SK-N-SH treated with all-trans-retinoic acid at 6 μM for 48 hours (cell line): ENCODE data around the gene DNTT.
"Not testable (repeated sequence)": the region's sequence is repeated elsewhere in the genome, so short reads cannot be mapped to it uniquely, and the experiment has no call there.

Experiments
- ATAC-seq: fragments of 200-7000 bp; cut with Tn5 transposase; 3 replicates; pipeline ENCODE4 v1.9.1; 2020; ENCODE audit warnings: mild to moderate bottlenecking, moderate library complexity
- ARNTL ChIP-seq: fragments of 450-650 bp; formaldehyde crosslinking; IDR thresholded peaks from 2 replicates; pipeline ENCODE4 v1.5.0; 2020; ENCODE audit warnings: low read depth, mild to moderate bottlenecking, moderate library complexity, borderline replicate concordance
- BACH2 ChIP-seq: fragments of 250-450 bp; sonication (Bioruptor Pico); IDR thresholded peaks from 2 replicates; pipeline ENCODE4 v1.9.0; 2021; ENCODE audit warnings: mild to moderate bottlenecking, borderline replicate concordance
- CSDC2 ChIP-seq: fragments of 250-450 bp; sonication (Bioruptor Pico); IDR thresholded peaks from 2 replicates; pipeline ENCODE4 v1.5.0; 2020; ENCODE audit warnings: mild to moderate bottlenecking, moderate library complexity
- CSRNP3 ChIP-seq: fragments of 250-450 bp; sonication (Bioruptor Pico); IDR thresholded peaks from 2 replicates; pipeline ENCODE4 v1.5.1; 2021; ENCODE audit warnings: mild to moderate bottlenecking, moderate library complexity
- ESRRG ChIP-seq: fragments of 250-450 bp; sonication (Bioruptor Pico); IDR thresholded peaks from 2 replicates; pipeline ENCODE4 v1.6.1; 2021; ENCODE audit warnings: mild to moderate bottlenecking
- ISL1 ChIP-seq: fragments of 250-450 bp; sonication (Bioruptor Pico); IDR thresholded peaks from 2 replicates; pipeline ENCODE4 v2.1.2; 2022; ENCODE audit warnings: mild to moderate bottlenecking, moderate library complexity
- OSR1 ChIP-seq: fragments of 250-450 bp; sonication (Bioruptor Pico); IDR thresholded peaks from 2 replicates; pipeline ENCODE4 v1.8.0; 2022; ENCODE audit warnings: moderate library complexity, mild to moderate bottlenecking, inconsistent platforms
- PPARA ChIP-seq: fragments of 250-450 bp; sonication (Bioruptor Pico); IDR thresholded peaks from 2 replicates; pipeline ENCODE4 v1.5.0; 2020; ENCODE audit warnings: mild to moderate bottlenecking, borderline replicate concordance
- RARB ChIP-seq: fragments of 250-450 bp; sonication (Bioruptor Pico); IDR thresholded peaks from 2 replicates; pipeline ENCODE4 v1.8.0; 2021; ENCODE audit warnings: mild to moderate bottlenecking, moderate library complexity
- SNAI2 ChIP-seq: fragments of 250-450 bp; sonication (Bioruptor Pico); IDR thresholded peaks from 2 replicates; pipeline ENCODE4 v1.5.0; 2020; ENCODE audit warnings: mild to moderate bottlenecking, moderate library complexity
- TCF4 ChIP-seq: fragments of 250-450 bp; sonication (Bioruptor Pico); IDR thresholded peaks from 2 replicates; pipeline ENCODE4 v1.8.0; 2021; ENCODE audit warnings: mild to moderate bottlenecking, moderate library complexity, borderline replicate concordance
- TOX ChIP-seq: fragments of 250-450 bp; sonication (Bioruptor Pico); IDR thresholded peaks from 2 replicates; pipeline ENCODE4 v1.8.0; 2021; ENCODE audit warnings: mild to moderate bottlenecking, moderate library complexity, borderline replicate concordance
- TSHZ2 ChIP-seq: fragments of 250-450 bp; sonication (Bioruptor Pico); IDR thresholded peaks from 2 replicates; pipeline ENCODE4 v1.5.0; 2020; ENCODE audit warnings: mild to moderate bottlenecking, moderate library complexity
- ZC3H10 ChIP-seq: fragments of 250-450 bp; sonication (Bioruptor Pico); IDR thresholded peaks from 2 replicates; pipeline ENCODE4 v1.5.1; 2021; ENCODE audit warnings: mild to moderate bottlenecking, moderate library complexity
- ZFP30 ChIP-seq: fragments of 450-650 bp; formaldehyde crosslinking; IDR thresholded peaks from 2 replicates; pipeline ENCODE4 v1.5.0; 2022; ENCODE audit warnings: mild to moderate bottlenecking, moderate library complexity
- ZNF565 ChIP-seq: fragments of 450-650 bp; formaldehyde crosslinking; conservative IDR thresholded peaks from 2 replicates; pipeline ENCODE4 v1.5.0; 2020; ENCODE audit warnings: low read depth, mild to moderate bottlenecking, moderate library complexity
- ZNF70 ChIP-seq: fragments of 450-650 bp; formaldehyde crosslinking; IDR thresholded peaks from 2 replicates; pipeline ENCODE4 v1.5.0; 2020; ENCODE audit warnings: mild to moderate bottlenecking, moderate library complexity
- ZNF8 ChIP-seq: fragments of 450-650 bp; formaldehyde crosslinking; IDR thresholded peaks from 2 replicates; pipeline ENCODE4 v1.5.0; 2020; ENCODE audit warnings: mild to moderate bottlenecking, moderate library complexity
- TF ChIP-seq, protein P1 (sequence below): fragments of 250-450 bp; sonication (Bioruptor Pico); IDR thresholded peaks from 2 replicates; pipeline ENCODE4 v1.8.0; 2020; ENCODE audit warnings: mild to moderate bottlenecking, moderate library complexity, borderline replicate concordance
- TF ChIP-seq, protein P2 (sequence below): fragments of 250-450 bp; sonication (Bioruptor Pico); IDR thresholded peaks from 2 replicates; pipeline ENCODE4 v1.5.1; 2020; ENCODE audit warnings: low read depth, mild to moderate bottlenecking, moderate library complexity
- TF ChIP-seq, protein P3 (sequence below): fragments of 250-450 bp; sonication (Bioruptor Pico); IDR thresholded peaks from 2 replicates; pipeline ENCODE4 v1.8.0; 2021; ENCODE audit warnings: low read depth, mild to moderate bottlenecking, moderate library complexity, borderline replicate concordance

DNTT gene

GRCh38 chr10:96306516-96306915 is 2.3 kb downstream of the DNTT start:
- TF ChIP-seq CSDC2 (no peak), ESRRG (CRISPR knock-in tag) (no peak), ISL1 (CRISPR knock-in tag) (no peak), ZNF70 (CRISPR knock-in tag) (no peak), ARNTL (CRISPR knock-in tag) (no peak), RARB (no peak), BACH2 (CRISPR knock-in tag) (no peak), ZNF8 (CRISPR knock-in tag) (no peak), TOX (CRISPR knock-in tag) (no peak), TSHZ2 (no peak), OSR1 (no peak), PPARA (CRISPR knock-in tag) (no peak), ZFP30 (no peak), CSRNP3 (CRISPR knock-in tag) (no peak), TCF4 (CRISPR knock-in tag) (no peak), ZNF565 (CRISPR knock-in tag) (no peak), ZC3H10 (CRISPR knock-in tag) (no peak)
- TF ChIP-seq, protein P1, sequence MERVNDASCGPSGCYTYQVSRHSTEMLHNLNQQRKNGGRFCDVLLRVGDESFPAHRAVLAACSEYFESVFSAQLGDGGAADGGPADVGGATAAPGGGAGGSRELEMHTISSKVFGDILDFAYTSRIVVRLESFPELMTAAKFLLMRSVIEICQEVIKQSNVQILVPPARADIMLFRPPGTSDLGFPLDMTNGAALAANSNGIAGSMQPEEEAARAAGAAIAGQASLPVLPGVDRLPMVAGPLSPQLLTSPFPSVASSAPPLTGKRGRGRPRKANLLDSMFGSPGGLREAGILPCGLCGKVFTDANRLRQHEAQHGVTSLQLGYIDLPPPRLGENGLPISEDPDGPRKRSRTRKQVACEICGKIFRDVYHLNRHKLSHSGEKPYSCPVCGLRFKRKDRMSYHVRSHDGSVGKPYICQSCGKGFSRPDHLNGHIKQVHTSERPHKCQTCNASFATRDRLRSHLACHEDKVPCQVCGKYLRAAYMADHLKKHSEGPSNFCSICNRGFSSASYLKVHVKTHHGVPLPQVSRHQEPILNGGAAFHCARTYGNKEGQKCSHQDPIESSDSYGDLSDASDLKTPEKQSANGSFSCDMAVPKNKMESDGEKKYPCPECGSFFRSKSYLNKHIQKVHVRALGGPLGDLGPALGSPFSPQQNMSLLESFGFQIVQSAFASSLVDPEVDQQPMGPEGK (CRISPR knock-in tag), result no peak
- TF ChIP-seq, protein P2, sequence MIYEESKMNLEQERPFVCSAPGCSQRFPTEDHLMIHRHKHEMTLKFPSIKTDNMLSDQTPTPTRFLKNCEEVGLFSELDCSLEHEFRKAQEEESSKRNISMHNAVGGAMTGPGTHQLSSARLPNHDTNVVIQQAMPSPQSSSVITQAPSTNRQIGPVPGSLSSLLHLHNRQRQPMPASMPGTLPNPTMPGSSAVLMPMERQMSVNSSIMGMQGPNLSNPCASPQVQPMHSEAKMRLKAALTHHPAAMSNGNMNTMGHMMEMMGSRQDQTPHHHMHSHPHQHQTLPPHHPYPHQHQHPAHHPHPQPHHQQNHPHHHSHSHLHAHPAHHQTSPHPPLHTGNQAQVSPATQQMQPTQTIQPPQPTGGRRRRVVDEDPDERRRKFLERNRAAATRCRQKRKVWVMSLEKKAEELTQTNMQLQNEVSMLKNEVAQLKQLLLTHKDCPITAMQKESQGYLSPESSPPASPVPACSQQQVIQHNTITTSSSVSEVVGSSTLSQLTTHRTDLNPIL (CRISPR knock-in tag), result no peak
- TF ChIP-seq, protein P3, sequence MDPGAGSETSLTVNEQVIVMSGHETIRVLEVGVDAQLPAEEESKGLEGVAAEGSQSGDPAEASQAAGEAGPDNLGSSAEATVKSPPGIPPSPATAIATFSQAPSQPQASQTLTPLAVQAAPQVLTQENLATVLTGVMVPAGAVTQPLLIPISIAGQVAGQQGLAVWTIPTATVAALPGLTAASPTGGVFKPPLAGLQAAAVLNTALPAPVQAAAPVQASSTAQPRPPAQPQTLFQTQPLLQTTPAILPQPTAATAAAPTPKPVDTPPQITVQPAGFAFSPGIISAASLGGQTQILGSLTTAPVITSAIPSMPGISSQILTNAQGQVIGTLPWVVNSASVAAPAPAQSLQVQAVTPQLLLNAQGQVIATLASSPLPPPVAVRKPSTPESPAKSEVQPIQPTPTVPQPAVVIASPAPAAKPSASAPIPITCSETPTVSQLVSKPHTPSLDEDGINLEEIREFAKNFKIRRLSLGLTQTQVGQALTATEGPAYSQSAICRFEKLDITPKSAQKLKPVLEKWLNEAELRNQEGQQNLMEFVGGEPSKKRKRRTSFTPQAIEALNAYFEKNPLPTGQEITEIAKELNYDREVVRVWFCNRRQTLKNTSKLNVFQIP (CRISPR knock-in tag), result no peak
- no peak for ATAC-seq

DNA sequence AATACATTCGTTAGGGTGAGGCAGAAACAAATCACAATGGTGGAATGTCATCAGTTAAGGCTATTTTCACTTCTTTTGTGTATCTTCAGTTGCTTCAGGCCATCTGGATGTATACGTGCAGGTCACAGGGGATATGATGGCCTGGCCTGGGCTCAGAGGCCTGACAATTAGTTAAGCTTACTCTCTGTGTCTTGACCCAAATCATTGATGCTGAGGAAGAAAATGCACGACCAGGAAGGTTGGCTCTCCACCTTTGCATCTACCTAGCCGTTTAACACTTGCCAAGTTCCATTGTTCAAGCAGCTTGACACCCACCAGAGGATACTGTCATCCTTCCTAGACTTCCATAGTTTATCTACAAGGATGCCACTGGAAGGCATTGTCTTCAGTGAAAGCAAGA is 4.6 kb downstream of the DNTT start:
- not testable (repeated sequence) for ATAC-seq

- ATAC-seq, result no peak
- no peak for TF ChIP-seq ZNF565 (CRISPR knock-in tag)
- no peak for TF ChIP-seq CSRNP3 (CRISPR knock-in tag)
- no peak for TF ChIP-seq ZFP30
- TF ChIP-seq PPARA (CRISPR knock-in tag), result no peak
- no peak for TF ChIP-seq ISL1 (CRISPR knock-in tag)
- TF ChIP-seq SNAI2 (CRISPR knock-in tag), result no peak
- TF ChIP-seq TOX (CRISPR knock-in tag), result no peak
- no peak for TF ChIP-seq ESRRG (CRISPR knock-in tag)
- TF ChIP-seq, protein P2 (CRISPR knock-in tag), result no peak
- no peak for TF ChIP-seq BACH2 (CRISPR knock-in tag)
- no peak for TF ChIP-seq ZC3H10 (CRISPR knock-in tag)
- TF ChIP-seq, protein P3 (CRISPR knock-in tag), result no peak
Measured at GRCh38 chr10:96309628-96310320, 5.5 kb downstream of the DNTT start.
